HEK293T (cell line): ENCODE results near the gene KIF26B.

ENCODE experiments used
- CTCF ChIA-PET: fragments of 350-600 bp; formaldehyde crosslinking; extraction: SDS; loops from one replicate; lab custom pipeline; 2021; ENCODE audit warnings: antibody characterized with exemption, inconsistent platforms; lab: Yijun Ruan, JAX
- POLR2A ChIA-PET: fragments of 350-600 bp; formaldehyde crosslinking; extraction: SDS; loops from one replicate; lab custom pipeline; 2020; ENCODE audit warnings: antibody characterized with exemption, inconsistent platforms; lab: Yijun Ruan, JAX
- DNase-seq: peaks from one replicate; pipeline ENCODE4 v3.0.0; 2012; ENCODE audit warnings: mixed read lengths; ENCODE audit errors: extremely low spot score
- ARNT ChIP-seq: fragments of 450-650 bp; IDR thresholded peaks from 2 replicates; pipeline ENCODE4 v1.6.1; 2017; ENCODE audit warnings: mild to moderate bottlenecking
- BHLHE40 ChIP-seq: fragments of 450-650 bp; IDR thresholded peaks from 2 replicates; pipeline ENCODE4 v1.6.1; 2016; ENCODE audit warnings: mild to moderate bottlenecking, moderate library complexity, borderline replicate concordance
- CTBP1 ChIP-seq: fragments of 450-650 bp; IDR thresholded peaks from 2 replicates; pipeline ENCODE4 v1.6.1; 2016; ENCODE audit warnings: borderline replicate concordance
- ELF4 ChIP-seq: fragments of 450-650 bp; IDR thresholded peaks from 2 replicates; pipeline ENCODE4 v1.6.1; 2017; ENCODE audit warnings: antibody characterized with exemption
- FOXA1 ChIP-seq: fragments of 450-650 bp; IDR thresholded peaks from 2 replicates; pipeline ENCODE4 v1.6.1; 2016; ENCODE audit warnings: mild to moderate bottlenecking
- FOXK2 ChIP-seq: fragments of 450-650 bp; IDR thresholded peaks from 2 replicates; pipeline ENCODE4 v1.6.1; 2016; ENCODE audit warnings: mild to moderate bottlenecking
- FOXM1 ChIP-seq: fragments of 450-650 bp; IDR thresholded peaks from 2 replicates; pipeline ENCODE4 v1.6.1; 2017; ENCODE audit warnings: mild to moderate bottlenecking, borderline replicate concordance
- HDGF ChIP-seq: fragments of 450-650 bp; IDR thresholded peaks from 2 replicates; pipeline ENCODE4 v1.6.1; 2017; ENCODE audit warnings: antibody characterized with exemption, borderline replicate concordance
- L3MBTL2 ChIP-seq: fragments of 450-650 bp; conservative IDR thresholded peaks from 2 replicates; pipeline ENCODE4 v1.6.1; 2016; ENCODE audit warnings: mild to moderate bottlenecking
- LEF1 ChIP-seq: fragments of 450-650 bp; IDR thresholded peaks from 2 replicates; pipeline ENCODE4 v1.6.1; 2017; ENCODE audit warnings: mild to moderate bottlenecking, borderline replicate concordance
- NFRKB ChIP-seq: fragments of 450-650 bp; IDR thresholded peaks from 2 replicates; pipeline ENCODE4 v1.6.1; 2016; ENCODE audit warnings: mild to moderate bottlenecking, moderate library complexity
- PKNOX1 ChIP-seq: fragments of 450-650 bp; IDR thresholded peaks from 2 replicates; pipeline ENCODE4 v1.6.1; 2016
- SP1 ChIP-seq: fragments of 450-650 bp; IDR thresholded peaks from 2 replicates; pipeline ENCODE4 v1.6.1; 2017
- SUZ12 ChIP-seq: fragments of 450-650 bp; IDR thresholded peaks from 2 replicates; pipeline ENCODE4 v1.6.1; 2016; ENCODE audit warnings: mild to moderate bottlenecking
- TARDBP ChIP-seq: fragments of 450-650 bp; IDR thresholded peaks from 2 replicates; pipeline ENCODE4 v1.6.1; 2016
- ZNF384 ChIP-seq: fragments of 450-650 bp; IDR thresholded peaks from 2 replicates; pipeline ENCODE4 v1.6.1; 2016

KIF26B gene

GRCh38 chr1:245432228-245432875 lies 277.6 kb downstream of the KIF26B start:
- POLR2A ChIA-PET = no interaction called here
- CTCF ChIA-PET = no interaction called here
- TF ChIP-seq FOXA1 = no peak
- no peak for TF ChIP-seq SUZ12
- TF ChIP-seq LEF1 = no peak
- no peak for TF ChIP-seq FOXK2
- no peak for TF ChIP-seq L3MBTL2
- no peak for TF ChIP-seq SP1
- TF ChIP-seq ARNT = no peak
- no peak for TF ChIP-seq FOXM1
- no peak for TF ChIP-seq ELF4
- TF ChIP-seq ZNF384 = no peak
- TF ChIP-seq CTBP1 = no peak
- no peak for TF ChIP-seq BHLHE40
- no peak for DNase-seq

GRCh38 chr1:245433561-245433960 lies 278.8 kb downstream of the KIF26B start:
- TF ChIP-seq LEF1 = no peak
- no peak for TF ChIP-seq ELF4
- TF ChIP-seq BHLHE40 = no peak
- TF ChIP-seq ARNT = no peak
- no peak for TF ChIP-seq FOXK2
- TF ChIP-seq HDGF = no peak
- TF ChIP-seq L3MBTL2 = no peak
- no peak for TF ChIP-seq FOXA1
- TF ChIP-seq TARDBP = no peak
- TF ChIP-seq SUZ12 = no peak
- TF ChIP-seq ZNF384 = no peak
- TF ChIP-seq NFRKB = no peak
- TF ChIP-seq CTBP1 = no peak
- TF ChIP-seq SP1 = no peak
- CTCF ChIA-PET = no interaction called here
- POLR2A ChIA-PET = no interaction called here
- no peak for DNase-seq

GRCh38 chr1:245434280-245434679 lies 279.5 kb downstream of the KIF26B start:
- POLR2A ChIA-PET = no interaction called here
- CTCF ChIA-PET = no interaction called here
- TF ChIP-seq NFRKB (no peak), L3MBTL2 (no peak), BHLHE40 (no peak), FOXK2 (no peak), HDGF (no peak), LEF1 (no peak)
- DNase-seq = peak; percentile 17

- ChIA-PET POLR2A (no interaction called here), CTCF (no interaction called here)
- no peak for DNase-seq
- TF ChIP-seq TARDBP (no peak), ZNF384 (no peak), PKNOX1 (no peak), FOXA1 (no peak), HDGF (no peak), ARNT (no peak), SP1 (no peak), LEF1 (no peak), BHLHE40 (no peak), CTBP1 (no peak), FOXK2 (no peak), L3MBTL2 (no peak)
These were observed 281.6 kb downstream of the KIF26B start for GRCh38 chr1:245436407-245436806.

GRCh38 chr1:245437369-245438062 lies 282.7 kb downstream of the KIF26B start:
- ChIA-PET CTCF (no interaction called here), POLR2A (no interaction called here)
- TF ChIP-seq ZNF384 = no peak
- no peak for TF ChIP-seq ARNT
- TF ChIP-seq BHLHE40 = no peak
- TF ChIP-seq PKNOX1 = no peak
- no peak for TF ChIP-seq FOXK2
- no peak for TF ChIP-seq HDGF
- no peak for TF ChIP-seq FOXM1
- no peak for TF ChIP-seq CTBP1
- TF ChIP-seq NFRKB = no peak
- no peak for TF ChIP-seq SP1
- TF ChIP-seq SUZ12 = no peak
- no peak for TF ChIP-seq ELF4
- no peak for TF ChIP-seq FOXA1
- no peak for TF ChIP-seq L3MBTL2
- no peak for TF ChIP-seq TARDBP
- TF ChIP-seq LEF1 = no peak
- no peak for DNase-seq

- ChIA-PET POLR2A (no interaction called here), CTCF (no interaction called here)
- no peak for DNase-seq
- TF ChIP-seq SP1 (no peak), TARDBP (no peak), LEF1 (no peak), FOXA1 (no peak), FOXM1 (no peak), PKNOX1 (no peak), ELF4 (no peak), BHLHE40 (no peak), HDGF (no peak), NFRKB (no peak), L3MBTL2 (no peak), CTBP1 (no peak), SUZ12 (no peak), ZNF384 (no peak), FOXK2 (no peak), ARNT (no peak)
These were observed 286.1 kb downstream of the KIF26B start for GRCh38 chr1:245440922-245441321.
